Transverse colon (tissue), 3 donors: ENCODE results near the gene CNNM1.

ENCODE experiments used
- POLR2A ChIP-seq: fragments of 450-650 bp; IDR thresholded peaks from one replicate; pipeline ENCODE4 v1.6.1; 2016; ENCODE audit warnings: antibody characterized with exemption, mild to moderate bottlenecking, moderate library complexity
- POLR2AphosphoS5 ChIP-seq, 3 donors: sonication (generic); formaldehyde crosslinking; IDR thresholded peaks; one replicate each; pipeline ENCODE4 v1.6.1; 2016; ENCODE audit warnings: antibody characterized with exemption in 3 of 3

DNA sequence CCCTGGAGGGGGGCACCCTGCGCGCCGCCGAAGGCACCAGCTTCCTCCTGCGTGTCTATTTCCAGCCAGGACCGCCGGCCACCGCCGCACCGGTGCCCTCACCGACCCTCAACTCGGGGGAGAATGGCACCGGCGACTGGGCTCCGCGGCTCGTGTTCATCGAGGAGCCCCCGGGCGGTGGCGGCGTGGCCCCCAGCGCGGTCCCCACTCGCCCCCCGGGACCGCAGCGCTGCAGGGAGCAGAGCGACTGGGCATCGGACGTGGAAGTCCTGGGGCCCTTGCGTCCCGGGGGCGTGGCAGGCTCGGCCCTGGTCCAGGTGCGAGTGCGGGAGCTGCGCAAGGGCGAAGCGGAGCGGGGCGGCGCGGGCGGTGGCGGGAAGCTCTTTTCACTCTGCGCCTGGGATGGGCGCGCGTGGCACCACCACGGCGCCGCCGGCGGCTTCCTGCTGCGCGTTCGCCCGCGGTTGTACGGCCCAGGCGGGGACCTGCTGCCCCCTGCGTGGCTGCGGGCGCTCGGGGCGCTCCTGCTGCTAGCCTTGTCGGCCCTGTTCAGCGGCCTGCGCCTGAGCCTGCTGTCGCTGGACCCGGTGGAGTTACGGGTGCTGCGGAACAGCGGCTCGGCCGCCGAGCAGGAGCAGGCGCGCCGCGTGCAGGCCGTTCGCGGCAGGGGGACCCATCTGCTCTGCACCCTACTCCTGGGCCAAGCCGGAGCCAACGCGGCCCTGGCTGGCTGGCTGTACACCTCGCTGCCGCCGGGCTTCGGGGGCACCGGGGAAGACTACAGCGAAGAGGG lies 594 bp downstream of the CNNM1 start:
- TF ChIP-seq POLR2A (no peak), POLR2AphosphoS5 (IDR thresholded peaks at IDR 0.05) (no peak)
